HG03175 (cell line): Measurements from ENCODE around the gene DNAJC7.
"Not testable (repeated sequence)": the region's sequence is repeated elsewhere in the genome, so short reads cannot be mapped to it uniquely, and the experiment has no call there.

Experiments
- ATAC-seq: cut with Tn5 transposase; IDR thresholded peaks from one replicate; pipeline ENCODE4 v1.9.1; 2021; ENCODE audit warnings: mild to moderate bottlenecking, moderate library complexity; ENCODE audit not compliant: unreplicated experiment

Gene DNAJC7

GRCh38 chr17:42013740-42014139, 3.5 kb downstream of the DNAJC7 start:
- ATAC-seq, result not testable (repeated sequence)

- ATAC-seq, result not testable (repeated sequence)
These were observed 4.9 kb downstream of the DNAJC7 start for GRCh38 chr17:42012363-42012762.

GRCh38 chr17:42010898-42011516, 6.2 kb downstream of the DNAJC7 start:
- ATAC-seq, result no peak

- not testable (repeated sequence) for ATAC-seq
These were observed 7.0 kb downstream of the DNAJC7 start for GRCh38 chr17:42010266-42010680.

- ATAC-seq, result no peak
These were observed 8.1 kb downstream of the DNAJC7 start for GRCh38 chr17:42009170-42009569.

- no peak for ATAC-seq
These were observed 12.1 kb downstream of the DNAJC7 start for GRCh38 chr17:42005166-42005565.

- ATAC-seq, result no peak
These were observed 14.4 kb downstream of the DNAJC7 start for GRCh38 chr17:42002792-42003301.

- ATAC-seq, result no peak
These were observed 15.0 kb downstream of the DNAJC7 start for GRCh38 chr17:42002175-42002791.

- ATAC-seq, result no peak
These were observed 15.5 kb downstream of the DNAJC7 start for GRCh38 chr17:42001729-42002128.

GRCh38 chr17:42000413-42001133, 16.7 kb downstream of the DNAJC7 start:
- no peak for ATAC-seq

GRCh38 chr17:41998497-41998896, 18.7 kb downstream of the DNAJC7 start:
- ATAC-seq, result no peak

- no peak for ATAC-seq
These were observed 20.4 kb downstream of the DNAJC7 start for GRCh38 chr17:41996855-41997164.

- no peak for ATAC-seq
These were observed 24.7 kb downstream of the DNAJC7 start for GRCh38 chr17:41992576-41992975.

GRCh38 chr17:41989702-41990419, 27.4 kb downstream of the DNAJC7 start:
- ATAC-seq, result no peak

- ATAC-seq, result no peak
These were observed 28.8 kb downstream of the DNAJC7 start for GRCh38 chr17:41988418-41988817.

GRCh38 chr17:41987642-41988041, 29.6 kb downstream of the DNAJC7 start:
- ATAC-seq, result no peak

- ATAC-seq, result no peak
These were observed 30.6 kb downstream of the DNAJC7 start for GRCh38 chr17:41986634-41987033.

GRCh38 chr17:41985919-41986318, 31.3 kb downstream of the DNAJC7 start:
- ATAC-seq, result no peak

GRCh38 chr17:41984454-41984853, 32.8 kb downstream of the DNAJC7 start:
- ATAC-seq, result no peak

GRCh38 chr17:41982026-41982760, 35.0 kb downstream of the DNAJC7 start:
- no peak for ATAC-seq

GRCh38 chr17:41977991-41978390, 39.2 kb downstream of the DNAJC7 start:
- no peak for ATAC-seq
